NB4 (cell line): Measurements from ENCODE around the gene ATP5F1B.

Source experiments
- CTCF ChIP-seq: IDR thresholded peaks from one replicate; pipeline ENCODE4 v1.5.1; 2012; ENCODE audit warnings: low read depth, low read length
- MAX ChIP-seq: IDR thresholded peaks from 2 replicates; pipeline ENCODE4 v1.6.1; 2011; ENCODE audit warnings: low read depth, low read length
- POLR2A ChIP-seq: IDR thresholded peaks from 2 replicates; pipeline ENCODE4 v1.6.1; 2011; ENCODE audit warnings: mild to moderate bottlenecking; ENCODE audit not compliant: insufficient read length; ENCODE audit errors: extremely low read depth

- TF ChIP-seq MAX: no peak
- no peak for TF ChIP-seq CTCF
- TF ChIP-seq POLR2A: no peak
Observed at GRCh38 chr12:56614627-56615026, 31.2 kb downstream of the ATP5F1B start.
